K562 (cell line): ENCODE measurements around the gene HLA-DOA. TPM values are rescaled to one million over a fixed set of nuclear protein-coding genes. Genes with fewer than 3 reads are reported as not detected.

Source experiments
- ARID2 ChIP-seq: fragments of 450-650 bp; IDR thresholded peaks from 2 replicates; pipeline ENCODE4 v1.6.1; 2017; ENCODE audit warnings: antibody characterized with exemption, mild to moderate bottlenecking
- BHLHE40 ChIP-seq: IDR thresholded peaks from 2 replicates; pipeline ENCODE4 v1.6.1; 2011; ENCODE audit warnings: low read length, improper control_type of control experiment
- BRCA1 ChIP-seq, 2 experiments: fragments of 450-650 bp in 1 of 2; sonication (generic) in 1 of 2; formaldehyde crosslinking in 1 of 2; IDR thresholded peaks; 2 replicates each; pipeline versions ENCODE4 v1.5.0 to v1.6.1; 2017 to 2020; ENCODE audit warnings: mild to moderate bottlenecking in 1 of 2, missing genetic modification reagents in 1 of 2
- EP400 ChIP-seq: fragments of 450-650 bp; IDR thresholded peaks from 2 replicates; pipeline ENCODE4 v1.6.1; 2017; ENCODE audit warnings: antibody characterized with exemption, mild to moderate bottlenecking, moderate library complexity
- FUS ChIP-seq: fragments of 200-400 bp; formaldehyde crosslinking; optimal IDR thresholded peaks from 2 replicates; pipeline ENCODE3; 2017; ENCODE audit warnings: low read depth, low read length
- MLLT1 ChIP-seq, 2 experiments: fragments of 450-650 bp; IDR thresholded peaks; 2 replicates each; pipeline ENCODE4 v1.6.1; 2016
- NCOA6 ChIP-seq: fragments of 450-650 bp; IDR thresholded peaks from 2 replicates; pipeline ENCODE4 v1.6.1; 2017; ENCODE audit warnings: mild to moderate bottlenecking
- NR4A1 ChIP-seq, 2 experiments: fragments of 250-450 bp in 1 of 2; fragments of 450-650 bp in 1 of 2; sonication (Bioruptor Pico) in 1 of 2; IDR thresholded peaks; 2 replicates each; pipeline versions ENCODE4 v1.4.0 to v1.6.1; 2016 to 2020; ENCODE audit warnings: mild to moderate bottlenecking in 2 of 2, missing compliant biosample characterization in 1 of 2, missing genetic modification characterization in 1 of 2, moderate library complexity in 1 of 2
- POU5F1 ChIP-seq: fragments of 150-350 bp; IDR thresholded peaks from 2 replicates; pipeline ENCODE4 v1.6.1; 2014; ENCODE audit warnings: borderline replicate concordance, low read length, low read depth, mild to moderate bottlenecking; ENCODE audit not compliant: partially characterized antibody
- RBM22 ChIP-seq: fragments of 200-400 bp; formaldehyde crosslinking; IDR thresholded peaks from 2 replicates; pipeline ENCODE4 v1.6.1; 2018; ENCODE audit warnings: low read length, low read depth; ENCODE audit not compliant: poor library complexity, severe bottlenecking
- STAG1 ChIP-seq: sonication (generic); formaldehyde crosslinking; IDR thresholded peaks from 2 replicates; pipeline ENCODE4 v1.5.0; 2020; ENCODE audit warnings: missing genetic modification reagents, borderline replicate concordance
- U2AF2 ChIP-seq: fragments of 200-400 bp; formaldehyde crosslinking; optimal IDR thresholded peaks from 2 replicates; pipeline ENCODE3; 2017; ENCODE audit warnings: low read depth, mild to moderate bottlenecking, low read length
- YY1 ChIP-seq, 3 experiments: IDR thresholded peaks; 2 replicates each; pipeline ENCODE4 v1.6.1; 2011; ENCODE audit warnings: low read length in 2 of 3, mild to moderate bottlenecking in 2 of 3, moderate library complexity in 2 of 3, borderline replicate concordance in 1 of 3, control low read depth in 1 of 3, low read depth in 1 of 3; ENCODE audit not compliant: insufficient read depth in 3 of 3, insufficient replicate concordance in 2 of 3, control insufficient read depth in 1 of 3, insufficient read length in 1 of 3; ENCODE audit errors: extremely low read depth in 1 of 3
- ZBTB1 ChIP-seq: sonication (generic); formaldehyde crosslinking; IDR thresholded peaks from 2 replicates; pipeline ENCODE4 v1.8.1; 2023; ENCODE audit warnings: missing genetic modification reagents, low read depth, mild to moderate bottlenecking, borderline replicate concordance
- ZFP1 ChIP-seq: fragments of 450-650 bp; formaldehyde crosslinking; IDR thresholded peaks from 2 replicates; pipeline ENCODE4 v1.4.0; 2020; ENCODE audit warnings: mild to moderate bottlenecking, mixed read lengths
- ZNF12 ChIP-seq: sonication (generic); formaldehyde crosslinking; IDR thresholded peaks from 2 replicates; pipeline ENCODE4 v1.4.0; 2020; ENCODE audit warnings: mild to moderate bottlenecking, missing genetic modification reagents
- polyA plus RNA-seq, 8 experiments: library from polyadenylated mRNA; depleted of rRNA in 4 of 8; stranded (reverse) in 5 of 8; unstranded in 3 of 8; fragments of >200 nt; fragmentation: Nextera tagmentation in 2 of 8; fragmentation: Illumina TruSeq in 1 of 8; extraction: Ambion mirVana in 2 of 8; extraction: Trizol in 1 of 8; gene quantifications; 2 replicates each; pipeline versions ENCODE4 v1.2.1 to v1.2.3, GENCODE V29; 2011 to 2014; ENCODE audit warnings: inconsistent platforms in 1 of 8, missing spikeins in 1 of 8
- total RNA-seq, 7 experiments: library from RNA; depleted of rRNA in 6 of 7; stranded (reverse); fragments of >200 nt in 6 of 7; fragmentation: Illumina TruSeq in 2 of 7; extraction: Trizol in 2 of 7; gene quantifications; 2 replicates each; pipeline versions ENCODE4 v1.2.1 to v1.2.3, GENCODE V29; 2011 to 2021; ENCODE audit warnings: low replicate concordance in 1 of 7
- TF ChIP-seq, protein P1 (sequence below): fragments of 450-650 bp; conservative IDR thresholded peaks from 2 replicates; pipeline ENCODE4 v1.6.1; 2016; ENCODE audit warnings: missing genetic modification characterization, low read depth, mild to moderate bottlenecking, missing compliant biosample characterization, moderate library complexity
- TF ChIP-seq, protein P2 (sequence below): fragments of 250-450 bp; sonication (Bioruptor Pico); IDR thresholded peaks from 2 replicates; pipeline ENCODE4 v1.5.0; 2020; ENCODE audit warnings: mild to moderate bottlenecking, borderline replicate concordance
- TF ChIP-seq, protein P3 (sequence below), 3 experiments: fragments of 200-800 bp in 1 of 3; sonication (Bioruptor generic) in 1 of 3; sonication (generic) in 1 of 3; formaldehyde crosslinking in 1 of 3; IDR thresholded peaks; 2 replicates each; pipeline versions ENCODE4 v1.6.1 to v1.8.0; 2016 to 2022; ENCODE audit warnings: mild to moderate bottlenecking in 2 of 3, missing compliant biosample characterization in 2 of 3, missing genetic modification characterization in 2 of 3, missing genetic modification reagents in 1 of 3

The HLA-DOA gene
- total and polyA plus RNA-seq, 9 of the 15 experiments (the other 6 are each of a cell fraction or from before 2014, with no cell fraction given), result 0.07 TPM; not detected in 8

DNA sequence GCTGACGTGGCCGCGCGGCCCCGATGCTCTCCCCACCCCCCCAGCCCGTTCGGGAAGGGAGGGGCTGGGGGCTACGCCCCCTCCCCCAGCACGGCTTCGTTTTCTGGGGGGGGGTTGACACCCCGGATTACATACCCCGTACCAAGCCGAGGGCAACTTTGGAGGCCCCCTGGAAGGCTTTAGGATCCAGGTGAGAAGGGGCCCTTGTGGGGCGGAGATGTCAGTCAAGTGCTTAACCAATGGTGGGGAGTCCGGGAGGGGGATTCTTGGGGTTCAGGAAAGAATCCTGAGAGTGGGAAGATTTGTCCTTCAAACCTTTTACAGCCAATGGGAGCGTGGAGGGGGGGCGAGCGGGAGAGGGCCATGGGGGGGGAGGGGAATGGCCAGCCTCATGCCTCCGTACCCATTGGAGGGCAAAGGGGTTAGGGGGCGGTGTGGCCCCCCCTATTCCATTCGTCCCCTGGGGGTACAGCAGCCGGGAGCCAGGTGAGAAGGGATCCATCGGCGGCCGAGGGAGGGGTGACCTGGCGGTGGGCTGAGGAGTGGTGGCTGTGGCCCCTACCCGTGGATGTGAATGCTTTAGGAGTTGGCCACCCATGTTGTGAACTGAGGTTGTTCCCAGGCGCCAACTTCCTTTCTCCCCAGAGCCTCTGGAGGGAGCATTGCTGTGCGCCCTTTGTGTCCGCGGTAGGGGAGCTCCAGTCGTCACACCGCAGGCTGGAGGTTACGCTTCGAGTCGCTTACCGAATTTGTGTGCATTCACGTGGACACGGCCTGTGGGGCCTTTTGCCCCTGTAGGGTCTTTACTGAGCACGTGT, 40.3 kb downstream of the HLA-DOA start (continued):
- TF ChIP-seq MLLT1 (IDR thresholded peaks at IDR 0.05), result 0 out of 4 replicates have a peak, but pooled peaks of 1 of the 2 experiments have one; percentile 26
- TF ChIP-seq POU5F1, result no peak
- TF ChIP-seq STAG1 (CRISPR knock-in tag), result no peak
- TF ChIP-seq BRCA1 (IDR thresholded peaks at IDR 0.05), result no peak
- no peak for TF ChIP-seq BRCA1 (CRISPR knock-in tag; IDR thresholded peaks at IDR 0.05)
- peak; percentile 10 to 72 (median 32) for TF ChIP-seq YY1 (IDR thresholded peaks at IDR 0.05; ENCODE audit: borderline replicate concordance in 1 of 3, control insufficient read depth in 1 of 3, extremely low read depth in 1 of 3, insufficient read depth in 3 of 3, insufficient read length in 1 of 3, insufficient replicate concordance in 2 of 3, low read depth in 1 of 3, low read length in 2 of 3)
- no peak for TF ChIP-seq ZBTB1
- TF ChIP-seq, protein P1, sequence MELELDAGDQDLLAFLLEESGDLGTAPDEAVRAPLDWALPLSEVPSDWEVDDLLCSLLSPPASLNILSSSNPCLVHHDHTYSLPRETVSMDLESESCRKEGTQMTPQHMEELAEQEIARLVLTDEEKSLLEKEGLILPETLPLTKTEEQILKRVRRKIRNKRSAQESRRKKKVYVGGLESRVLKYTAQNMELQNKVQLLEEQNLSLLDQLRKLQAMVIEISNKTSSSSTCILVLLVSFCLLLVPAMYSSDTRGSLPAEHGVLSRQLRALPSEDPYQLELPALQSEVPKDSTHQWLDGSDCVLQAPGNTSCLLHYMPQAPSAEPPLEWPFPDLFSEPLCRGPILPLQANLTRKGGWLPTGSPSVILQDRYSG, result peak; percentile 19; the same call in 1 of the 2 replicates
- peak; percentile 19 for TF ChIP-seq RBM22
- no peak for TF ChIP-seq EP400
- TF ChIP-seq BHLHE40, result no peak; the same call in 1 of the 2 replicates
- TF ChIP-seq, protein P2, sequence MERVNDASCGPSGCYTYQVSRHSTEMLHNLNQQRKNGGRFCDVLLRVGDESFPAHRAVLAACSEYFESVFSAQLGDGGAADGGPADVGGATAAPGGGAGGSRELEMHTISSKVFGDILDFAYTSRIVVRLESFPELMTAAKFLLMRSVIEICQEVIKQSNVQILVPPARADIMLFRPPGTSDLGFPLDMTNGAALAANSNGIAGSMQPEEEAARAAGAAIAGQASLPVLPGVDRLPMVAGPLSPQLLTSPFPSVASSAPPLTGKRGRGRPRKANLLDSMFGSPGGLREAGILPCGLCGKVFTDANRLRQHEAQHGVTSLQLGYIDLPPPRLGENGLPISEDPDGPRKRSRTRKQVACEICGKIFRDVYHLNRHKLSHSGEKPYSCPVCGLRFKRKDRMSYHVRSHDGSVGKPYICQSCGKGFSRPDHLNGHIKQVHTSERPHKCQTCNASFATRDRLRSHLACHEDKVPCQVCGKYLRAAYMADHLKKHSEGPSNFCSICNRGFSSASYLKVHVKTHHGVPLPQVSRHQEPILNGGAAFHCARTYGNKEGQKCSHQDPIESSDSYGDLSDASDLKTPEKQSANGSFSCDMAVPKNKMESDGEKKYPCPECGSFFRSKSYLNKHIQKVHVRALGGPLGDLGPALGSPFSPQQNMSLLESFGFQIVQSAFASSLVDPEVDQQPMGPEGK (CRISPR knock-in tag), result peak; percentile 78; the same call in 1 of the 2 replicates
- no peak for TF ChIP-seq ARID2
- TF ChIP-seq U2AF2, result no peak
- no peak for TF ChIP-seq NCOA6
- TF ChIP-seq FUS, result no peak
- no peak for TF ChIP-seq ZNF12 (CRISPR knock-in tag)
- TF ChIP-seq NR4A1 (CRISPR knock-in tag; IDR thresholded peaks at IDR 0.05), result peak; percentile 40; the same call in 1 of the 2 replicates
- TF ChIP-seq NR4A1 (tag; IDR thresholded peaks at IDR 0.05), result peak; percentile 82
- TF ChIP-seq ZFP1 (CRISPR knock-in tag), result no peak
- TF ChIP-seq, protein P3, sequence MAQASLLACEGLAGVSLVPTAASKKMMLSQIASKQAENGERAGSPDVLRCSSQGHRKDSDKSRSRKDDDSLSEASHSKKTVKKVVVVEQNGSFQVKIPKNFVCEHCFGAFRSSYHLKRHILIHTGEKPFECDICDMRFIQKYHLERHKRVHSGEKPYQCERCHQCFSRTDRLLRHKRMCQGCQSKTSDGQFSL (CRISPR knock-in tag; IDR thresholded peaks at IDR 0.05), result peak; percentile 37
- TF ChIP-seq, protein P3 (tag; IDR thresholded peaks at IDR 0.05), result peak in 1 of 2 experiments; percentile 99; a peak in 3 of 4 replicates
